Activated effector memory CD4-positive, alpha-beta T cell treated with Interleukin-2 at 50 U/mL for 16 hours (primary cell): ENCODE measurements around the gene CGB8.
"Not testable (repeated sequence)": the region's sequence is repeated elsewhere in the genome, so short reads cannot be mapped to it uniquely, and the experiment has no call there.

Source experiments
- DNase-seq: peaks from one replicate; pipeline ENCODE4 v3.0.0-alpha.2; 2020

The CGB8 gene

GRCh38 chr19:49049011-49049410, at the start of gene CGB8:
Gene CGB8 (minus strand): TSS chr19:49049111. CDS start chr19:49048739, 372 bp downstream.
- not testable (repeated sequence) for DNase-seq

DNA sequence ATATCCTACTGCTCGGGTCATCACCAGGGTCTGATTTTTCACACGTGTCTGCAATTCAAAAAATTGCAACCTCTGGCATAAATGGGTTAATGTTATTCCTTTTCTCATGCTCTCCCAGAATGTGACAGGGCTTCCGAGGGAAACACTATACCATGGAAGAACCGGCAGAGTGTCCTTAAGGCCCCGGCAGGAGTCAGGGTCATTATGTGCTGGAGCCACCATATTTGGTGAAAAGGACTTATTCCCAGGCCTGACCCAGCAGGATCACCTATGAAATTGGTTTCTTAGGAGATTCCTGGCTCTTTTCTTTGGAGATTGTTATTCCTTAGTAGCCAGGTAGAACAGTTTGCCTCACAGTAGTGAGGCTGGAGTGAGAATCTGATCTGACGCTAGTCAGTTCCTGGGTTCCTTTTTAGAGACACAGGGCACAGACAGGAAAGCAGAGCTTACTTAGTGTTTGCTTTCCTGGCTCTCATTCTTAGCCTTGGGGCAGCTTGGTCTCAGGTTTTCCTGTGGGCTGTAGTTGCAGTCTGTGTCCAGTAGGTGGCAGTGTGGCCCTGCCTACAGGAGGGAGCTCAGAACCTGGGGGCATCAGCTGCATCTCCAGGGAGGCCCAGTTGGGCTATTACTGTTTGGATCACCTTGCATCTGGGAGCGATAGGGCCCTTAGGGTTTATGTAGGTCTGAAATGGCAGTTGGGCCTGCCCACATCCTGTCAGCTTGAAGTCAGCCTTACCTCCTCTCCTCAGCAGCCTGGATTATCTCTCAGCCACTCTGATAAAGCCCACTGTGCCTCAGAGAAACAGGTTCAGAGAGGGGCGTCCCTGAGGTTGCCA, 48.8 kb upstream of the CGB8 start:
- peak; percentile 61 for DNase-seq

GRCh38 chr19:49094505-49095482, 45.9 kb upstream of the CGB8 start:
- no peak for DNase-seq

GRCh38 chr19:49092686-49093085, 43.8 kb upstream of the CGB8 start:
- no peak for DNase-seq

DNA sequence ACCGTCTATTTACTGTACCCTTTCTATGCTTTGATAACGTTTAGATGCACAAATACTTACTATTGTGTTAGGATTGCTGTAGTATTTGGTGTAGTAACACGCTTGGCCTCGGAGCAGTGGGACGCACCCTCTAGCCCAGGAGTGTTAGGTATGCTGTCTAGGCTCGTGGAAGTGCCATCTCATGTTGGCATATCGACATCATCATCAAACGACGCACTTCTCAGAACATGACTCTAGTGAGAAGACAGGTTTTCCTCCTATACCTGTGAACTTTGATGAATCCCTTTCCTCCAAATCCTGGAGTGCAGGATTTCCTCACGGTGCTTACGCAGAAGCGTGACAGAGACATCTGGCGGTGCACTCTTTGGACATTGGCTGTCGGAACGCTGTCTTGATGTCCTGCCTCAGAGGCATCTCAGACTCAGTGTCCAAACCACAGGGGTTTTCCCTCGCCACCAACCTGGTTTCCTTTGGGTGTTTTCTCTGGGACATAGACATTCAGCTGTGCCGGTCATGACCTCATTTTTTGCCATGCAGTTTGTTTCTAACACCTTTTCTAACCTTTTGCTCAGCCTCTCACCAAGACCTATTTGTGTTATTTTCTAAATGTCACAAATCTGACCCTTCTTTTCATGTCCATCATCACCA, 42.6 kb upstream of the CGB8 start:
- DNase-seq, result no peak

DNA sequence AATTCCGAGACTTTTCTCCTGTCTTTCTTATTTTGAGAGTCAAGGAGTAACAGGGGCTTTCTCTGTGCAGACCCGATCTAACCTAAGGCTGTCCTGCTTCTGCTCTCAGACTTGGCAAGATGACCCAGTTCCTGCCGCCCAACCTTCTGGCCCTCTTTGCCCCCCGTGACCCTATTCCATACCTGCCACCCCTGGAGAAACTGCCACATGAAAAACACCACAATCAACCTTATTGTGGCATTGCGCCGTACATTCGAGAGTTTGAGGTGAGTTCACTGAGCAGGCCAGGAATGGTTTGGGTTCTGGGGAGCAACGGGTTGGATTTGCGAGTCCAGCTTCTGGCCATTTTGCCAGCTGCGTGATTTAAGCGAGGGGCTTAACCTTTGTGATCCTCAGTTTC, 37.4 kb upstream of the CGB8 start:
- DNase-seq, result no peak

DNA sequence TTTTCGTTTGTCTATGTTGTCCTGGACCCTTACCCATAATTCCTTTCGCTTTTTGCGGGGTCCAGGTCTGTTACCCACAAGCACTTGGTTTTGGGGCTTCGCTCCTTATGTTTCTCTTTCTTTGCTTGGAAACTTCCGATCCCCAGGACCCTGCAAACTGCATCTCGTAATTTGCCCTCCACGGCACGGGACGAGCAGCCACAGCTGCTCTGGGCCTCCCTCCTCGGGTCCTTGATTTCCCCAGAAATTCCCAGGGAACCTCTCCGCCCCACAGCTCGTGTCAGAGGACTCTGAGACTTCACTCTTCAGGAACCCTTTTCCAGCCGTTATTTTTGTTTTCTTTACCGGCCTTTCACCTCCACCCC, 36.9 kb upstream of the CGB8 start:
- DNase-seq, result no peak

DNA sequence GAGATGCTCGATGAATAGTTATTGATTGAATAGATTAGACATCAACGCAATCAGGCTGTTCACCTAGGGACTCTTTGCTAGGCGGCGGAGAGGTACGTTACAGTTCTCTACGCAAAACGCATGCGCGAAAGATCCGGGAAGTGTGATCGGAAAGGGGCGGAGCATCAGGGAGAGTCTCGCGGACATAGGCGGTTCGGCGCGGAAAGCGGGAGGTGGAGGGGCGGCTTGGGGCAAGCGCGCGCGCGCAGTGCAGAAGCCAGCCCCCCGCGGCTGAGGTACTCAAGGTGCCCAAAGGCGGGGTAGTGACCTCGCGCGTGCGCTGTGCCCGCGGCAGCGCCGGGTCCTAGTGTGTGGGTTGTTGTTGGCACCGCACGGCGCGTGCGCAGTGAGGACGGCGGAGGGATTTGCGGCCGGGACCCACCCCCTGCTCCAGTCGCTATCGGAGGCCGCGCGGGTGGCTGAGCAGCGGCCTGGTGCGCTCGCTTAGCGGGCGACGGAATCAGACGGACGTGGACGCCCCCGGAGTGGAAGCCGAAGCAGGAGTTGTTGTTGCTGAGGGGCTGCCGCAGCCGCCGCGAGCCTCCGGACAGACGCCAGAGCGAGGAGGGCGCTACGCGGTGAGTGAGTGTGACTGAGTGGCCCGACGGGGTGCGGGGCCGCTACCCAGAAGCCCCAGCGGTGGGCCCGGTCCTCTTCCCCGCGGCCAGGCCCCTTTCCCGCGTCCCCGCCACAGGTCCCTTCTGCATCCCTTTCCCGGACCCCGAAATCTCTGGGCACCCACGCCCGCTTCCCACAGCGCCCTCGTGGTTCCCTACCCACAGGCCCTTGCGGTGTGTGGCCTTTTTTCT, 36.3 kb upstream of the CGB8 start, which contains the start of gene SNRNP70:
Gene SNRNP70, plus strand, starts transcription at position 432 of the 848 bp plus-strand sequence. CDS start 964 bp downstream, outside the sequence.
- peak; percentile 98 for DNase-seq

GRCh38 chr19:49084206-49085019, 35.5 kb upstream of the CGB8 start:
- DNase-seq, result no peak

DNA sequence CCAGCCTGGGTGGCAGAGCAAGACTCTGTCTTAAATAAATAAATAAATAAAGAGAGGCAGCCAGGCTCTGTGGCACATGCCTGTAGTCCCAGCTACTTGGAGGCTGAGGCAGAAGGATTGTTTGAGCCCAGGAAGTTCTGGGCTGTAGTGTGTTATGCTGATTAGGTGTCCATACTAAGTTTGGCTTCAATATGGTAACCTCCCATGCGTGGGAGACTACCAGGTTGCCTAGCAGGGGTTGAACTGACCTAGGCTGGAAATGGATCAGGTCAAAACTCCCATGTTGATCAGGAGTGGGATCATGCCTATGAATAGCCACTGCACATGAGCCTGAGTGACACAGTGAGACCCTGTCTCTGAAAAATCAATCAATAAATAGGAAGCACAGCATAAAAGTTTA, 32.4 kb upstream of the CGB8 start:
- no peak for DNase-seq

DNA sequence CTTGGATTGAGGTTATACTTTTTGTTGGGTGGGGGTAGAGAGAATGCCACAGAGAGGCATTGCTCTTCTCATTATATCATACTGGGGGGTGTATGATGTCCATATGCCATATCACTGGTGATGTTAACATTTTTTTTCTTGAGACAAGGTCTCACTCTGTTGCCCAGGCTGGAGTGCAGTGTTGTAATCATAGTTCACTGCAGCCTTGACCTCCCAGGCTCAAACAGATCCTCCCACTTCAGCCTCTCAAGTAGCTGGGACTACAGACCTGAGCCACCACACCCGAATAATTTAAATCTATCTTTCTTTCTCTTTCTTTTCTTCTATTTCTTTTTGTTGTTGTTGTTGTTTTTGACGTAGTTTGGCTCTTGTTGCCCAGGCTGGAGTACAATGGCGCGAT, 31.5 kb upstream of the CGB8 start:
- DNase-seq, result no peak

DNA sequence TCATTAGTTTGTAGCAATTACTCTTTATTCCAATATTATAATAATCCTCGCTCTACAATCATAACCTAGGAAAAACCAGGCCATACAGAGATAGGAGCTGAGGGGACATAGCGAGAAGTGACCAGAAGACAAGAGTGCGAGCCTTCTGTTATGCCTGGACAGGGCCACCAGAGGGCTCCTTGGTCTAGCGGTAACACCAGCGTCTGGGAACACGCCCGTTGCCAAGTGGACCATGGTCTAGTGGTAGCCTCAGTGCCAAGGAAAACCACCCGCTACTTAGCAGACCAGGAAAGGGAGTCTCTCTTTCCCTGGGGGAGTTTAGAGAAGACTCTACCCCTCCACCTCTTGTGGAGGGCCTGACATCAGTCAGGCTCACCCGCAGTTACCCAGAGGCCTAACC, 26.0 kb upstream of the CGB8 start:
- not testable (repeated sequence) for DNase-seq

GRCh38 chr19:49073514-49074378, 24.8 kb upstream of the CGB8 start:
- DNase-seq, result no peak

DNA sequence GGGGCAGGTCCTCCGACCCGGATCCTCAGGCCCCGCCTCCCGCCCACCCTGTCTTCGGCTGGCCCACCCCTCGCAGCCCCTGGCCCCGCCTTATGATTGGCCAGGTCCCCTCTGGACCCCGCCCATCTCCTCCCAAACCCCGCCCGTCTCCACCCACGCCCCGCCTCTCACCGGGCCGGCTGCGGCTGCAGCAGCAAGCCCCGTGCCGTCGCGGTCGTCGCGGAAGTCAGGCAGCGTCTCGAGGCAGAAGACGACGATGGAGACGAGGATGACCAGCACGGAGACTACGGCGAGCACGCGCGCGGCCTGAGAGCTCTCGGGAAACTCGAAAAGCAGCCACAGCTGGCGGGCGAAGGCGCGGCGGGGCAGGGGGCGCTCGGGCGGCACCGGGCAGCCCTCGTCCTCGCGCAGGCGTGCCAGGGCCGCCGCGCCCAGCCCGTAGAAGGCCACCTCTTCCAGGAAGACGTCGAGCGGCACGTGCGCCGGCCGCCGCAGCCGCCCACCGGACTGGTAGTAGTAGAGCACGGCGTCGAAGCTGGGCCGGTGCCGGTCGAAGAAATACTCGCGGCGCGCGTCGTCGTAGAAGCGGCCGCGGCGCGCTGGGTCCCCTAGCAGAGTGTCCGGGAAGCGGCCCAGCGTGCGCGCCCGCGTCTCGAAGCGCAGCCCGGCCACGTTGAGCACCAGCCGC, 23.1 kb upstream of the CGB8 start:
- no peak for DNase-seq

- DNase-seq, result no peak
These were observed 21.5 kb upstream of the CGB8 start for GRCh38 chr19:49070416-49070815.

- no peak for DNase-seq
These were observed 20.1 kb upstream of the CGB8 start for GRCh38 chr19:49069026-49069425.

DNA sequence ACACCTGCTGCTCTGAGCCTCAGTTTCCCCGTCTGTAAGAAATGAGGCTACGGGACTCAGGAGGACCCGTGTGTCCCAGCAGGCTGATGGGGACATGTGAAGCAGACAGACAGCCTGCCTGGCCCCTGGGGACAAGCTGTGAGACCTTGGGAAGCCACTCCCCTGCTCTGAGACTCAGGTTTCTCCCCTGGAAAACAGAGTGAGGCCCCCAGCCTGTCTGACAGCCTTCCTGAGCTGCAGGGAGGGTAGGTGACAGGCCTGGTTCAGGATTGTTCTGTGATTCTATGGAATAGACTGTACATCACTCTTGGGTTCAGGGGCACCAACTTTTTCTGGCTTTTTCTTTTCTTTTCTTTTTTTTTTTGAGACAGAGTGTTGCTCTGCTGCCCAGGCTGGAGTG, 18.6 kb upstream of the CGB8 start:
- DNase-seq, result no peak

DNA sequence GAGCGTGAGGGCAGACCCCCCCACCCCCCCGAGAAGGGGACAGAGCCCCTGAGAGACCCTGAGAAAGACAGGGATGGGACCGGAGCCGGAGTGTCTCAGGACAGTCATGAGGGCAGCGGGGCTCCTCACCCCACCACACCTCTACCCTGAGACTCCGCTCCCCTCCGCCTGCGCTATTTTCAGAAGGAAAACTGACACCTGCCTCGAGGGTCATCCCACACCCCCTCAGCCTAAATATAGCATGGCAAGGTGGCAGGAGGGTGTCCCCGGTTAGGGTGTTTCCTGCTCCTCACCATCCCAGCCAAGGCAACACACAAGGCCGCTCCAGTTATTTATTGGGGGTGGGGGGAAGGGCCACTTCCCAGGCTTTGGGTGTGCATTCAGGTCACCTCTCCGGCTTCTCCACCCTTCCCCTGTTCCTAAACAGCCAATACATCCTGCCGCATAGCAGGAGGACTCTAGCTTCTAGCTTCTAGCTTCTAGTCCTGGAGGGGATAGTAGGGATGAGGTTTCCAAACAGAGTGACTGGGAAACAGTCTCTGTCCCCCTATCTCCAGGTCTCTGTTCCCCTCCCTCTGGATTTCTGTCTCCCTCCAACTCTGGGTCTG, 17.1 kb upstream of the CGB8 start:
- DNase-seq, result no peak
